GF-D8 (cell line): Measurements from ENCODE around the gene PKD1.
A peak's percentile ranks its signal among the peaks of the same experiment; 100 is the strongest.

ENCODE experiments used
- DNase-seq: peaks from one replicate; lab custom pipeline; 2025; lab: John Stamatoyannopoulos, UW

The PKD1 gene

DNA sequence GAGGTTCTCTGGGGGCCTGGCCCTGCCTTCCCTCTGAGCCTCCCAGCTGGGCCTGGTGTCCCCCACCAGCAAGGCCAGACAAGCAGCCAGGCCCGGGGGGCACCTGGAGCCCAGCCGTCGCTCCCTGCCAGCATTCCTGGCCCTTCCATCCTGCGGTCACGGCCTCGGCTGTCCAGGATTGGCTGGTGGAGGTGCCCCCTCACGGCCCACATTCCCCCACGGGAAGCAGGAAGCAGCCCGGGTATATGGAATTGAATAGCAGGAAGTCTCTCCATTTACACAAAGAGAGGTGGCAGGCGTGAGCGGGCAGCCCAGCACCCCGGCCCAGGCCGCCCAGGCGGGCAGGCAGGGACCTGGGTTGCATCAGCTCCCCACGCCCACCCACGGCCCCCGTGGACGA, 34.4 kb upstream of the PKD1 start:
- DNase-seq = no peak

DNA sequence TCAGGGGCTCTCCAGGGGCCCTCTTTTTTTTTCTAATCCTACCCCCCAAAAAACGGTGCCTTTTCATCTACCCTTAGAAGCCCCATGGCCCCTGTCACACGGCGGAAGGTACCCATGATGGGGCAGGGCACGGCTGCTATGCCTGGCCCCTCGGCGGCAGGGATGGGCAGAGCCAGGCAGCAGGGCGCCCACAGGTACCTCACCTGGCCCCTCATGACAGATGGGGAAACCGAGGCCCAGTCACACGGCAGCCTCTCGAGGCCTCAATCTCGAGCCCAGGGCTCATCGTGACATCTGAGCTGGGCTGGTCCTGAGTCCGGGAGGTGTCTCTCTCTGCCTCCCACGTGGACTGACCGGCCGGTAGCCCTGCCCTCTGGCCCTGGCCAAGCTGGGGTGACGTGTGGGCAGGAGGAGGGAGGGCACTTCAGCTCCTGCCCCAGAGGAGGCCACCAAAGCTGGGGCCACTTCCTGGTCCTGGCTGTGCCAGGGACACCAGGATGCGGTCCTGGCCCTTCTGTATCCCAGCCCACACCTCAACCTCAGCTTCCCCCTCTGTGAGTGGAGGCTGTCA, 31.5 kb upstream of the PKD1 start:
- DNase-seq = no peak

DNA sequence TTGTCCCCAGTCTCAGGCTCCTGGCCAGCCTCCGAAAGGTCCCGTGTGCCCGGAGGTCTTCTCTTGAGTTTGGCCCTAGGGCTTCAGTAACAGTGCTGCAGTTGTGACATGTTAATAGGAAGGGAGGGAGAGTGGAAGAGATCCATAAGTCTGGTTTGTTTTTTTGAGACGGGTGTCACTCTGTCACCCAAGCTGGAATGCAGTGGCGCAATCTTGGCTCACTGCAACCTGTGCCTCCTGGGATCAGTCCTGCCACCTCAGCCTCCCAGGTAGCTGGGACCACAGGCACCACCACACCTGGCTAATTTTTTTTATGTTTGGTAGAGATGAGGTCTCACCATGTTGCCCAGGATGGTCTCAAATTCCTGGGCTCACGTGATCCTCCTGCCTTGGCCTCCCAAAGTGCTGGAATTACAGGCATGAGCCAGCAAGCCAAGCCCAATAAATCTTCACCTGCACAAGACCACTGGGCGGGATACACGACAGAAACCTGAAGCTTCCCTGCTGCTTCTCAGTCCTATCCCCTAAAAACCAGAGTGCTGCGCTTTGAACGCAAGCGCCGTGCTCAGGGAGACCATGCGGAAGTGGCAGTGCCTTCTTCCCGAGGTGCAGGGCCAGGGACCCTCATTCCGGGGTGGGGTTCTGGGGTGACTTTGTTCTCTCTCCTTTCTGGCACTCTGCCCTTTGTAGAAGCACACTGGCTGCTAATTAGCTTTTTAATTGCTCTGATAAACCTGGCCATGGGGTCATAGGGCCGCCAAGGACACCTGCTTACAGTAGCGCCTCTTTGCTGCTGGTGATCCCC, 30.8 kb upstream of the PKD1 start:
- DNase-seq = no peak

DNA sequence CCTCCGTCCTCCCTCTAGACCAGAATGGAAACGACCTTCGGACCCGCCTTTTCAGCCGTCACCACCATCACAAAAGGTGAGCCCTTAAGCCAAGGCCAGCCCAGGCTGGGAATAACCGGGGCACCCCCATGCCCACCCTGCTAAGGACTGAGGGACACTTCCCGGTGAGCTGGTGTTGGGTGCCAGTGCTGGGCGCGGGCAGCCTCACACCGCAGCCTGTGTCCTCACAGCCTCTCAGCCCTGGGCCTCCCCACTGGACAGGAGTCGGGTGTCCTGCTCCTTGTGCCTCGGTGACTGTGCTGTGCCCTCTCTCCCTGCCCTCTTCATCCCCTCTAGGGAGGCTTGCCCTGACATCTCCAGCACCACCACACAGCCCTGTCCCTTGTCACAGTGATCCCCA, 30.2 kb upstream of the PKD1 start:
- DNase-seq = no peak

DNA sequence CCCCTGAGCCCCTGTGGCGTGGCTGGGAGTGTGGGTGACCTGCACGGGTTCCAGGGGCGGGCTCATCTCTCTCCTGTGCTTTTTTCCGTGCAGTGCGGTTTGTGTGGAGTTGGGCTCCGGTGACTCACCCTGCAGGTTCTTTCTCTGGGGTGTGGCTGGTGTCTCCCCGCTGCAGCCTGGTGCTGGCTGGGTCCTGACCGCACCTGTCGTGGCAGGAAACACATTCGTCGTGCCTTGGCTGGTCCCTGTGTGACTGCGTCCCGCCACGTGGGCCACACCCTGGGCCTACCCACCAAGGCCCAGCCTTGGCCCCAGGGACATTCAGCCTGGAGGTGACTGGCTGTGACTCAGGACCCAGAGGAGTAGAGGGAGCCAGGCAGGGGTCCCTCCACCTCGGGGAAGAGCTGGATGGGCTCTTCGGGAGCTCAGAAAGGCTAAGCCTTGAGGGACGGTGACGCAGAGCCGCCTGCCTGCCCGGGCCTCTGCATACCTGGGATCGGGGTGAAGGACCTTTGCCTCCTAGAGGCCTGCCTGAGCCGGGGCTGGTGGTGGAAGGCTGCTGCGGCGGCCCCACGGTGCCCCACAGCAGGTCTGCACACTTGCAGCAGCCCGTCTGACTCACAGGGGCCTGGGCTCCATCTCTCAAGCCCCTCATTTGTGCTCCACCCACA, 27.6 kb upstream of the PKD1 start:
- DNase-seq = no peak

DNA sequence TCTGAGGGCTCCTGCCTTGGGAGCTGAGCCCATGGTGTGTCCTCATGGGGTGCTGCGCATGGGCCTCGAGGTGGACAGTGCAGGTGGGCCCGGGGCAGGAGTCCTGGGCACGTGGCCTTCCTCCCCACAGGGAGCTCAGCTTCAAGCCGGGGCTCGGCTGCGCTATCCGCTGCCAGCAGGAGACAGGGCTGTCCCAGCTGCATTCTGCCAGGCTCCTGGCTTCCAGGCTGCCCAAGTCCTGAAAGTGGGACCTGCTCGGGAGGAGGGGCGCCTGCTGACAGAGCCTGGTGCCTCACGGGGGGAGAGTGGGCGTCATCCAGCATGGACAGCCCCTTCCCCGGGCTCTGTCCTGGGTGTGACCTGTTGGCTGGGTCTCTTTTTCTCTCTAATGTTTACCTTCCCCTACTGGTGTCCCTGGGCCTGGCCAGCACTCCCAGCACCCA, 27.0 kb upstream of the PKD1 start:
- no peak for DNase-seq

DNA sequence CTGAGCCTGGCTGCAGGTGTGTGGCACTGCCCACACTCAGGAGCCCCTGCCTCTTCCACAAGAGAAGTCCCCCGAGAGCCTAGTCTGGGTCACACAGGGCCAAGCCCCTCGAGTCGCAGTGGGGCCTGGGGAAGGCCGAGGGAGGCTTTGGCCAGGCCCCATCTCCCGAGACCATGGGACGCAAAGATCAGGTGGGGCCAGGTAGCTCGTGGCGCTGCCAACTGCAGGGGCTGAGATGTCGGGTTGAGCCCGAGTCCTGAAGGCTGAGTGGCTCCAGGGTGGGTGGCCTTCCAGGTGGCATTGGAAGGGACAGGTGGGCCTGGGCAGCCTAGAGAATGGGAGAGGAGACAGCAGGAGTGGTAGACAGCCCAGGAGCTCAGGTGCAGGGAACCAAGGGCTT, 26.2 kb upstream of the PKD1 start:
- no peak for DNase-seq

DNA sequence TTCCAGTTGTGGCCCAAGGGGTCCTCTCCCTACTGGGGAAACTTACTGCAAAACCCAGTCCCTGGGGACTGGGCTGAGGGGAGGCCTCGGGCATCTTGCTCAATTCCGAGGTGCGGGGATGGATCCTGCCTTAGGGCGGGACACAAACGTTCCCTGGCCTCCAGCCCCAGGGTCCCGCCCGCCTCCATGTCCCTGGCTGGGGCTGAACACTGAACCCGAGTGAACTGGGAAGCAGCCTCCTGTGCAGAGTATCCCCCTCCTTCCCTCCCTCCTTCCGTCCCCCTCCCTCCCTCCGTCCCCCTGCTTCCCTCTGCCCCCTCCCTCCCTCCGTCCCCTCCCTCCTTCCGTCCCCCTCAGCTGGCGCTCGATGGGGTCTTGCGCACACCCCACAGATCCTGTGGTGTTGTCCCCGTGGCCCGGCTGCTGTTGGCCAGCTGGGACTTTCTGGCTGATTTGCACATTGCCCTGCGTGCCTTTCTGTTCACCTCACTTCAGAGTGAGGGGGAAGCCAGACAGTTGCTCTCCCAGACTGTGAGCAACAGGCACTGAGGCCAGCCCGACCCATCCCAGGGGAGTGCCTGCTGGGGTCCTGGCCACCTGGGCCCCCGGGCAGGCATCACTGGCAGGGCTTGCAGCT, 25.3 kb upstream of the PKD1 start:
- no peak for DNase-seq

DNA sequence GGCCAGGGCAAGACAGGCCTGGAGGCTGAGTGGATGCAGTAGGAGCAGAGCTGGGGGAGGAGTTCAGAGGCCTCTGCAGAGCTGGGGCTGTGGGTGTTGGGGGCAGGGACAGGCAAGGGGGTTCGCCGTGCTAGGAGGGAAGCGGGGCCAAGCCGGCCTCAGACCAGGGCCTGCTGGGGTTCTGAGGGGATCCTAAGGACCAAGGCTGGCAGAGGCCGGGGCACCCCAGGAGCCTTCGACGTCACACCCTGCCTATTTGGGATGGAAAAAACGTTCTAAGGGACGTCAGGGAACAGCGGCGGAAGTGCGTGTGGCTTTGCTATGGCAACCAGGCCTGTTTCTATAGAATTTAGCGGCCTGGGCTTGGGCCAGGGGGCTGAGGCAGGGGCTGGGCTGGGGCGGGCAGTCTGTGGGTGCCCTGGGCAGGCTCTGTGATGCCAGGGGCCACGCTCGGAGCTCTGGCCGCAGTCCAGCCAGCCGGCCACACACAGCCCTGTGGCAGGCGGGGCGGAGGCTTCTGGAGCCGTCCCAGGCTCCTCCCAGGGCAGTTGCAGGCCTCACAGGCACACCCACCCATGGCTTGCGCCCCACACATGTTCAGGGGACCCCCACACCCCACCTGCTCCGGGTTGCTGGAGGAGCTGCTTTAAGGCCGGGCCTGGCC, 23.6 kb upstream of the PKD1 start:
- DNase-seq = no peak

DNA sequence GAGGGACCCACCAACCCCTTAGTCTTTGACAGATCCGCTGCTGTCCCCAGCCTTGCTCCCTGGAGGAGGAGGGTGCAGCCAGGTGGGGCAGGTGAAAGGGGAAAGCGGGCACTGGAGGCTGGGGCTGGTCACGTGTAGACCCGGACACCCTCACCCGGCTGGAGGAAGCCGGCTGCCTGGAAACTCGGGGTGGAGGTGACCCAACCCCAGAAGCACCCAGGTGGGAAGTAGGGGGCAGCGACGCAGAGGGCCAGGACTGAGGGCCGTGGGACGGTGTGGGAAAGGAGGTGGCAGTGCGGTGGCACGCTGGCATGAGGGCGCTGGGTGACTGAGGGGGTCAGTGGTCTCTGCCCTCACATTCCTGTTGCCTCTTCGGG, 22.6 kb upstream of the PKD1 start:
- no peak for DNase-seq

DNA sequence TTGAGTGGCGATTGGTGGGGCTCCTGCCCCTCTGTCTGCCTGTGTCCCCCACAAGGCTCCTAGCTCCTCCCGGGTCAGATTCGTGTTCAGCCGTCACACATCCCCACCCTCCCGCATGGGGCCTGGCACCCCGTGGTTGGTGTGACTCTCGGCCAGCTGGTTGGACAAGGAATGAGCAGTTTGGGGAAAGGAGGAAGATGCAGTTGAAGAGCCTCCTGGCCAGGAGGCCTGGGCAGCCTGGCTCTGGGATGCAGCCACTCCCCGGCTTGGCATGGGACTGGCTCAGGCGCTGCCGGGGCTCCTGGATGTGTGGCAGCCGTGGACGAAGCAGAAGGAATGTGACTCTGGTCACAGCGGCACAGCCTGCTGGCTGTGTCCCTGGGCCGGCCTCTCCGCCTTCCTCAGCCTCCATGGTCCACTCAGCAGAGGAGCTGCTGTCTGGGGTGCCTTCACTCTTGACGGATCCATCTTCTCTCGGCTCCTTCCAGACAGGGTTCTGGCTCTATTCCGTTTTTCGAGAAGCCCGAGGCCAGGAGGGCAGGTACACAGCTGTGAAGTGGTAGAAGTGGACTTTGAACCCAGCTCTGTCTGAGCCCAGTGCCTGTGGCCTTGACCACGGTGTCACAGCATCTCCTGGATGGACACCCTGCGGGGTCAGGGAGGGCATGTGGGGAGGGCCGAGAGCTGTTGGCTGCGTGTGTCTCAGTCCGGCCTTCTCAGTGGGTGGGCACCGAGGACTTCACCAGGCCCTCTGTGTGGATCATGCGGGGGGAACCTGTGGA, 22.0 kb upstream of the PKD1 start:
- no peak for DNase-seq

DNA sequence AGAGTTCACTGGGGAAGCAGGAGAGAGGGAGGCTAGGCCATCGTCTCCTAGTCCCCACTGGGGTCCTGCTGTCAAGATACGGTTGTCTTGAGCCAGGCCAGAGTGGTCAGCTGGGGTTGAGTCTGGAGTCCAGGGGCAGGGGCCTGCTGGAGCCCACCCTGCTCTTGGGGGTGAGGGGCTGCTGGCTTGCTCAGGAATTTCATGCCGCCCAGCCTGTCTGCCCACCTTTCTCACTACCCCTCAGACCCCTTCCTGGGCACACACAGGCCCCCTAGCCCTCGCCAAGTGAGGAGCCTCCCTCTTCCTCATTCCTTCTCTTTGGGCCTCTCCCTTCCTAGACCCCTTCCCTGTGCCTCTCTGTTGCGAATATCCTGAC, 21.1 kb upstream of the PKD1 start:
- DNase-seq = no peak

DNA sequence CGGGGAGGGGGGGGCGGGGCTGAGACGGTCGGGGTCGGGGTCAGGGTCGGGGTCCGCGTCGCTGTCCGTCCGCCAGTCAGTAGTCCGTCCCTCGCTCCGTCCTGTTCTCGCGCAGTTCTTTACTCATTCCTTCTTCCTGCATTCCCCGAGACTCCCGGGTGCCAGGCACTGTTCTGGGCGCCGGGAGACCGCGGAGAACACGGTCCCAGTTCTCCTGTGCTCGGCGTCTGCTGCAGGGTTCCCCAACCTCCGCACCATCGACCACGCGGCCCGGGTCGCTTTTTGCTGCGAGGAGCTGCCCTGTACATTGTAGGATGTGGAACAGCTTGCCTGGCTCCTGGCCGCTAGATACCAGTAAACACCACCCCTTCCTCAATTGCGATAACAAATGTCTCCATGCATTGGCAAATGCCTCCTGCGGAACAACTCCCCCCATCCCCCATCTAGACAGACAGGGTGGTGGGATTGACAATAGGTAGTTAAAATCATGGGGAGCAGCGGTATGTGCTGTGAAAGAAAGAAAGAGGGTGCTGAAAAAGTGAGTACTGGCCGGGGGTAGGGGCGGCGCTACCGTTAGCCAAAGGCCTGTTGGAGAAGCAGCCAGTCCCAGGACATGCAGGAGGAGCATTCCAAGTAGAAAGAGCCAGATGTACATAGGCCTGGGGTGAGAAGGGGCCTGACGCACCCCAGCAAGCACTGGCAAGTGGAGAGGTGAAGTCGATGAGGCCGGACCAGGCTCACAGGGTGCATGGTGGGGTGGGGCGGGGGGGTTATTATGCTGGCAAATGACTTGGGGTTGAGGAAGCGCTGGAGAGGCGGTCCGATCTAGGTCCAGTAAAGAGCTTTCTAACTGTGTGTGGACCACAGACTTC, 20.5 kb upstream of the PKD1 start:
- DNase-seq = peak; percentile 10

DNA sequence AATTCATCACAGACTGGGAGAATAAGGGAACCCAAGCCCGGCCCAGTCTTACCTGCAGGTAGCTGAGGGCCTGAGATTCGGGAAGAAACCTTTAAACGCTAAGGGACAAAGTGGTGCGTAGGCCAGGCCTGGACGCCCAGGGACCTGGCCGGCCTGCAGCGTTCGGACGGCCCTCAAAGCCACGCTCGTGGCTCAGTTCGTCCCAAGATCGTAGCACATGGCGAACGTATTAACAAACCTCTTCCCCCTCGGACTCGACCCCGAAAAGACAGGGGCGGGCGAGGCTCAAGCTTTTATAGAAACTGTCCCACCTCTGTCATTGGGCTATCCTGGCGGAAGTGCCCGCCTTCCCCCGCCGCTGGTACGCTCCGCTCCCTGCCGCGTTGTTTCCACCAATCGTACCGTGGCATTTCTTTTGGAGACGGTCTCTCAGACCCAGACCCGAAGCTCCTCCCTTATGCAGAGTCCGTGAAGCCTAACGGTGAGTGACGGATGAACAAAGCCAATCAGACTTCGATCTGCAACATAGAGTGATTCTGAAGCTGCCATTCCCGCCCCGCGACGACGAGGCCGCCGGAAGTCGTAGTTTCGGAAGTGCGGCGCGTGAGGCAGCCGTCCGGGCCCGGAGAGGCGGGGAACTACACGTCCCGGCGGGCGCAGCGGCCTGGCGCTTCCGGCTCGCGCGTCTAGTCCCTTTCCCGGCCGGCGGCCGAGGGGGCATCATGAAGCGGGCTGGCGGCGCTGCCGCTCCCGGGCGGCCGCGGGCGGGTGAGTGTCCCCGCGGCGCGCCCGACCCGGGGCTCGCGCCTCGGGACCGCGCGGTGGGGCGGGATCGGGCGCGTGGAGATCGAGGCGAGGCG, 19.6 kb upstream of the PKD1 start, which contains the start of gene TRAF7:
Gene TRAF7 (plus strand): TSS at position 692 of the 860 bp plus-strand sequence. CDS start 8,139 bp downstream, outside the sequence.
- peak; percentile 99 for DNase-seq

DNA sequence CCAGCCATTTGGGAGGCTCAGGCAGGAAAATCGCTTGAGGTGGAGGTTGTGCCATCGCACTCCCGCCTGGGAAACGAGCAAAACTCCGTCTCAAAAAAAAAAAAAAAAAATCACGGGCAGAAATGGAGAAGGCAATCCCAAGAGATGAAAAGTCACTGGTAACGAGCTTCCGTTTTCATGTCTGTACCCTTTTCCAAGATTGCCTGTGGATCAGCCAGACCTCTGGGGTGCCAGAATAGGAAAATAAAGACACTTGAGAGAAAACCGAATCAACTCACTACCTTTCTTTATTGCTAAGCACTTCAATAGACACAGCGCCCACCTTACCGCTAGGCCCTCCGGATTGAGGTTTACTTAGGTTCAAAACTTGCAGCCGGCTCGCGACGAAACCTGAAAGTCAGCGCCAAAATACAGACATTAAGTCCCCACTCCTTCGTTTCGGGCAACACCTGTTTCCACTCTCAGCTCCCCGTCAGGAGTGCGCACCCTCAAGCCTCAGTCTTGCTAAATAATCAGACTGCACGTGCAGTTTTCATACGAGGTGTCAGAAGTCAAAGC, 18.9 kb upstream of the PKD1 start:
- no peak for DNase-seq

DNA sequence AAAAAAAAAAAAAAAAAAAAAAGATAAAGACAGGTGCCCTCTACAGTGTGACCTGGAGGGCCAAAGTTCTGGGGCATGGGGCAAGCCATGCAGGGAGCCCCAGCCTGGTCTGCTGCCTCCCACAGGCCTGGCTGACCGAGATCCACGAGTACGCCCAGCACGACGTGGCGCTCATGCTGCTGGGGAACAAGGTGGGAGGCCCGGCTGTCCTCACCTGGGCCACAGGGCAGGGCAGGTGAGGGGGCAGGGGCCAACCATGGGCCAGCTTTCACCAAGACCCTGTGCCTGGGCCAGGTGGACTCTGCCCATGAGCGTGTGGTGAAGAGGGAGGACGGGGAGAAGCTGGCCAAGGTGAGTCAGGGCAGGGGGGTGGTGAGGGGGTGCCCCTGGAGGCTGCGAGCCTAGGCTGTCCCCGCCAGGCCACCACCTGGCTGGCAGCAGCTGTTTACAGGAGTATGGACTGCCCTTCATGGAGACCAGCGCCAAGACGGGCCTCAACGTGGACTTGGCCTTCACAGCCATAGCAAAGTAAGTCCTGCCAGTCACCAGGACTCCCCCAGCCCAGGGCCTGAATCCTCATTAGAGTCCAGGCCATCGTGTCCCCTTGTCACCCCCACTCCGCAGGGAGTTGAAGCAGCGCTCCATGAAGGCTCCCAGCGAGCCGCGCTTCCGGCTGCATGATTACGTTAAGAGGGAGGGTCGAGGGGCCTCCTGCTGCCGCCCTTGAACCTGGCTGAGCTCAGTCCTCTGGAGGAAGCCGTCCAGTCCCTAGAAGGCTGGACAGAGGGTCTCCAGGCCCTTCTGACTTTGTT, 17.2 kb upstream of the PKD1 start:
- no peak for DNase-seq

DNA sequence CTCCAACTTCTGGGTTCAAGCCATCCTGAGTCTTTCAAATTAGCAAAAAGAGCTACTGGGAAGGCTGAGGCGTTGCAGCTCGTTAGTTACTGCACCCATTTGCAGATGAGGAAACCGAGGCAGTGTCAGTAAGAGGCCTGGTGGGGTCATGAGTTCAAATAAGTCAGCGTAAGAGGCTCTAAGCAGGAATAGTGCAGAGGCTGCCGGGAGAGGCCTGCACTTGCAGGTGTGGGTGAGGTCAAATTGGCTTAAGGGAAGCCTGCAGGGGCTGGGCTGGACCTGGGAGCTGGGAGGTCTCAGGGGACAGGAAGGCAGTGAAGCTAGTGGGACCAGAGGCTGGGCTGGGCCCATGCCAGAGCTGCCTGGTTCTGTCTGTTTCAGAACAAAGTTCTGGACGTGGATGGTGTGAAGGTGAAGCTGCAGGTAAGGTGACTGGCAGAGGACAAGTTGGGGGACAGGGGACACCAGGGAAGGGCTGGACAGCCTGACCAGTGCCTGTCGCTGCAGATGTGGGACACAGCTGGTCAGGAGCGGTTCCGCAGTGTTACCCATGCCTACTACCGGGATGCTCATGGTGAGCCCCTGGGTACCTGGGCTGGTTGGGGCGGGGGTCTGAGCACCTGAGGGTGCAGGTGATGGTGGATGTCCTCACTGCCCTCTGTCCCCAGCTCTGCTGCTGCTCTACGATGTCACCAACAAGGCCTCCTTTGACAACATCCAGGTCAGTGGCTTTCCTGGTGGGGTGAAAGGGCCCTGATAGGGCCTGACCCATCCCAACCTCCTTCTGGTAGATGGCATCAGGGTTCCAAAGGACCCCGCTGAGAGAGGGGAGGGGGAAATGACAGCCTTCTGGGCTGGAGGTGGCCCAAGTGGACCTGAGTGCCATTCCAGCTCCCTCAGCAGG, 15.7 kb upstream of the PKD1 start:
- no peak for DNase-seq
